Neutrophil (primary cell): ENCODE measurements around the gene NHLH1.
A peak's percentile ranks its signal among the peaks of the same experiment; 100 is the strongest.

Experiments
- H3K27ac ChIP-seq: fragments of 200-600 bp; sonication (generic); 2 replicates; pipeline ENCODE4 v1.5.1; 2016; ENCODE audit warnings: mild to moderate bottlenecking, moderate library complexity
- H3K27me3 ChIP-seq: fragments of 200-600 bp; sonication (generic); 2 replicates; pipeline ENCODE4 v1.6.0; 2016; ENCODE audit warnings: mild to moderate bottlenecking
- H3K36me3 ChIP-seq: fragments of 200-600 bp; sonication (generic); 2 replicates; pipeline ENCODE4 v1.5.1; 2017
- H3K4me1 ChIP-seq, 2 experiments: fragments of 200-600 bp in 1 of 2; sonication (generic) in 1 of 2; 1 replicate in 1 of 2; 2 replicates in 1 of 2; pipeline versions ENCODE4 v1.5.1 to v1.6.1; 2013 to 2016; ENCODE audit warnings: low read depth in 1 of 2, low read length in 1 of 2, mild to moderate bottlenecking in 1 of 2, moderate library complexity in 1 of 2; ENCODE audit not compliant: control insufficient read depth in 1 of 2, insufficient read depth in 1 of 2
- H3K4me3 ChIP-seq, 2 experiments: fragments of 200-600 bp in 1 of 2; sonication (generic) in 1 of 2; 1 replicate in 1 of 2; 2 replicates in 1 of 2; pipeline ENCODE4 v1.5.1; 2013 to 2016; ENCODE audit warnings: low read depth in 1 of 2, low read length in 1 of 2, mild to moderate bottlenecking in 1 of 2, moderate library complexity in 1 of 2
- H3K9me3 ChIP-seq: fragments of 200-600 bp; sonication (generic); 2 replicates; pipeline ENCODE4 v1.5.1; 2016
- TF ChIP-seq, protein P1 (sequence below): fragments of 200-600 bp; sonication (generic); IDR thresholded peaks from 2 replicates; pipeline ENCODE4 v1.5.1; 2016; ENCODE audit warnings: antibody characterized with exemption

NHLH1 gene

DNA sequence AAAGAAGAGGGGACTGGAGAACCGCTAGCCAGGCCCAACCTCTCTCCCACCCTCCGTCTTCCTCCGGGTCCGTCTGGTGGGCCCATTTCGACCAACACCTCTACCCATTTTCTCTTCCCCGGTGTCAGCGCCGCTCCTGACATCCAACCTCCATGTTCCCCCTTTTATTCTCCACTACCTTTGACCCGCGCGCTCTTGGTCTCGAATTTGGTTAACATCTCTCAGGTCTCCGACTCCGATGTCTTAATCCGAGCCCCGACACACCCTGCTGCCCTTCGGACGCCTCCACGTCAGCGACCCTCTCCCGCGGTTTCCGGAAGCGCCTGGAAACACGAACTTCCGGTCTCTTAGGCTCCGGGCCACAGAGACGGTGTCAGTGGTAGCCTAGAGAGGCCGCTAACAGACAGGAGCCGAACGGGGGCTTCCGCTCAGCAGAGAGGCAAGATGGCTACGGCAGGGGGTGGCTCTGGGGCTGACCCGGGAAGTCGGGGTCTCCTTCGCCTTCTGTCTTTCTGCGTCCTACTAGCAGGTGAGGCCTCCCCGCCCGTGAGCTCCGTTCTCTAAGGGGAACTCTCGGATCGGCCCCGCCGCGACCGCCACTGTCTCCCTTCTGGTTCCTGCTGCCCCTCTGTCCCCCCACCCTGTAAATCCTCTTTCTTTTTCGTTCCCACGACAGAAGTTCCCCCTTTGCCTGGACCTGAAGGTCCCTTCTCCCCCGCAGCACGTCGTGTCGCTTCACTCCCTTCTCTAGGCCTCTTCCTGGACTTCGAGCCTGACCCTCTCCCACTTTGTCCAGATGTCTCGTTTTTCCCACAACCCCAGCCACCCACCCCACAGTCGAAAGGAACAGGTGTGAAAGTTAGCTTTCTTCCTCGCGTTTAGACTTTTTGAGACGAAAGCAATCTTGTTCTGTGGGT, 23.7 kb upstream of the NHLH1 start, which contains the start of the genes COPA and NCSTN:
COPA (minus strand) TSS at position 298 of the 917 bp plus-strand sequence; CDS start at position 218, 80 bp downstream.
NCSTN (plus strand) TSS at position 431 of the 917 bp plus-strand sequence; CDS start at position 445, 14 bp downstream.
- Histone ChIP-seq H3K36me3 (peaks cover 31% of the 10 kb centered on the region), H3K9me3 (no peaks in the 10 kb centered on the region), H3K4me3 (peak within 1 kb of the TSS; percentile 93 to 98), H3K27me3 (no peaks in the 10 kb centered on the region), H3K27ac (peak within 1 kb of the TSS; percentile 86), H3K4me1 (peaks cover 66 to 82% of the 10 kb centered on the region in 2 experiments)
- TF ChIP-seq, protein P1, sequence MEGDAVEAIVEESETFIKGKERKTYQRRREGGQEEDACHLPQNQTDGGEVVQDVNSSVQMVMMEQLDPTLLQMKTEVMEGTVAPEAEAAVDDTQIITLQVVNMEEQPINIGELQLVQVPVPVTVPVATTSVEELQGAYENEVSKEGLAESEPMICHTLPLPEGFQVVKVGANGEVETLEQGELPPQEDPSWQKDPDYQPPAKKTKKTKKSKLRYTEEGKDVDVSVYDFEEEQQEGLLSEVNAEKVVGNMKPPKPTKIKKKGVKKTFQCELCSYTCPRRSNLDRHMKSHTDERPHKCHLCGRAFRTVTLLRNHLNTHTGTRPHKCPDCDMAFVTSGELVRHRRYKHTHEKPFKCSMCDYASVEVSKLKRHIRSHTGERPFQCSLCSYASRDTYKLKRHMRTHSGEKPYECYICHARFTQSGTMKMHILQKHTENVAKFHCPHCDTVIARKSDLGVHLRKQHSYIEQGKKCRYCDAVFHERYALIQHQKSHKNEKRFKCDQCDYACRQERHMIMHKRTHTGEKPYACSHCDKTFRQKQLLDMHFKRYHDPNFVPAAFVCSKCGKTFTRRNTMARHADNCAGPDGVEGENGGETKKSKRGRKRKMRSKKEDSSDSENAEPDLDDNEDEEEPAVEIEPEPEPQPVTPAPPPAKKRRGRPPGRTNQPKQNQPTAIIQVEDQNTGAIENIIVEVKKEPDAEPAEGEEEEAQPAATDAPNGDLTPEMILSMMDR: peak; percentile 45

DNA sequence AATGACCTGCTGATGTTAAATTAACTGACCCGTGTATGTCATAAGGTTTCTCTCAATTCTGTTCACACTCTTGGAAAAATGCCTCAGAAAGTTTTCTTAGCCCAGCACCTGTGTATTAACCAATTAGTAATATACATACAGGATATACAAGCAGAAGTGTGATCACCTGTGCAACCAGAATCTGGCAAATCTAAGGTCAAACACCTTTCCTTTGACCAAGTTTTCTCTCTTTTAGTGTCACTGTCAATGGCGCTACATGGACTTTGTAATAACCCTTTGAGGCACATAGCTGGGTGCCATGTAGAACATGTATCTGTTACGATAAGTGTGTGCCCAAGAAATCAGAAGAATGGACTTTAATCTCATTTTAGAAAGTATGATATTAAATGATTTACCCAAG, 22.6 kb upstream of the NHLH1 start:
- Histone ChIP-seq H3K4me3 (peak overlapping the region; percentile 93 to 98), H3K27ac (peak overlapping the region; percentile 86), H3K36me3 (peaks cover 36% of the 10 kb centered on the region), H3K27me3 (no peaks in the 10 kb centered on the region), H3K4me1 (peaks cover 56 to 71% of the 10 kb centered on the region in 2 experiments), H3K9me3 (no peaks in the 10 kb centered on the region)
- TF ChIP-seq, protein P1: no peak

DNA sequence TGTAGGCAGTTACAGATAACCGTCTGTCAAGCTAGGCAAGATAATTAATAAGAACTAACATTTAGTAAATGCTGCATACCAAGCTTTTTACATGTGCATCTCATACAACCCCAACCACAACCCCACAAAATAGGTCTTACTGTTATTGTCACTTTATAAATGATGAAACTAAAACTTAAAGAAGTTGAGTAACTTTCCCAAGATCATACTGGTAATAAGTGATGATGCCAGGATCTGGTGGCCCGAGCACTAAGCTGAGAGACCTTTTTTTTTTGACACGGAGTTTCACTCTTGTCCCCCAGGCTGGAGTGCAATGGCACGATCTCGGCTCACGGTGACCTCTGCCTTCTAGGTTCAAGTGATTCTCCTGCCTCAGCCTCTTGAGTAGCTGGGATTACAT, 21.9 kb upstream of the NHLH1 start:
- Histone ChIP-seq H3K4me1 (peaks cover 54 to 65% of the 10 kb centered on the region in 2 experiments), H3K27me3 (no peaks in the 10 kb centered on the region), H3K9me3 (no peaks in the 10 kb centered on the region), H3K4me3 (no peak overlapping the region), H3K27ac (no peak overlapping the region), H3K36me3 (peaks cover 36% of the 10 kb centered on the region)
- TF ChIP-seq, protein P1: no peak

- H3K27me3 ChIP-seq: no peaks in the 10 kb centered on the region
- H3K36me3 ChIP-seq: peaks cover 50% of the 10 kb centered on the region
- no peaks in the 10 kb centered on the region for H3K9me3 ChIP-seq
- H3K27ac ChIP-seq: peak overlapping the region; percentile 87
- H3K4me3 ChIP-seq: peak overlapping the region; percentile 12 to 25
- H3K4me1 ChIP-seq: peaks cover 54 to 57% of the 10 kb centered on the region in 2 experiments
- TF ChIP-seq, protein P1: no peak
These were observed 20.4 kb upstream of the NHLH1 start for GRCh38 chr1:160346463-160346862.

- Histone ChIP-seq H3K36me3 (peaks cover 55% of the 10 kb centered on the region), H3K9me3 (no peaks in the 10 kb centered on the region), H3K27me3 (no peaks in the 10 kb centered on the region), H3K4me3 (peak overlapping the region; percentile 12 to 25), H3K27ac (peak overlapping the region; percentile 87), H3K4me1 (peaks cover 51 to 52% of the 10 kb centered on the region in 2 experiments)
- TF ChIP-seq, protein P1: no peak
These were observed 19.9 kb upstream of the NHLH1 start for GRCh38 chr1:160346958-160347357.
